HEK293 (cell line): ENCODE measurements around the gene RPL27.

ENCODE experiments used
- CTCF ChIA-PET: fragments of 350-600 bp; formaldehyde crosslinking; extraction: SDS; loops from one replicate; lab custom pipeline; 2021; ENCODE audit warnings: antibody characterized with exemption; lab: Yijun Ruan, JAX
- POLR2A ChIA-PET: fragments of 300-600 bp; formaldehyde crosslinking; extraction: SDS; loops from one replicate; lab custom pipeline; 2020; ENCODE audit warnings: antibody characterized with exemption, inconsistent platforms; lab: Yijun Ruan, JAX
- H3K27ac ChIP-seq: fragments of 200-500 bp; sonication (Bioruptor generic); 2 replicates; pipeline ENCODE4 v1.5.1; 2014; ENCODE audit warnings: low read depth, low read length, control low read depth, inconsistent platforms; ENCODE audit errors: extremely low read depth
- H3K36me3 ChIP-seq, 2 experiments: fragments of 200-500 bp in 1 of 2; sonication (Bioruptor generic) in 1 of 2; 1 replicate in 1 of 2; 2 replicates in 1 of 2; pipeline ENCODE4 v1.5.1; 2014 to 2017; ENCODE audit warnings: inconsistent platforms in 2 of 2, low read length in 2 of 2; ENCODE audit not compliant: control insufficient read depth in 2 of 2, insufficient read depth in 1 of 2
- H3K4me1 ChIP-seq: fragments of 200-500 bp; sonication (Bioruptor generic); 2 replicates; pipeline ENCODE4 v1.5.1; 2014; ENCODE audit warnings: mild to moderate bottlenecking, low read length, inconsistent platforms; ENCODE audit not compliant: control insufficient read depth, insufficient read depth
- H3K4me3 ChIP-seq: 2 replicates; pipeline ENCODE4 v1.5.1; 2011; ENCODE audit warnings: low read depth, mild to moderate bottlenecking, control low read depth, low read length, moderate library complexity
- H3K9me3 ChIP-seq: fragments of 200-500 bp; sonication (Bioruptor generic); 2 replicates; pipeline ENCODE4 v1.5.1; 2014; ENCODE audit warnings: low read depth, low read length, inconsistent platforms; ENCODE audit not compliant: control insufficient read depth, insufficient read depth
- BCL11A ChIP-seq: fragments of 450-650 bp; formaldehyde crosslinking; IDR thresholded peaks from 2 replicates; pipeline ENCODE4 v1.5.1; 2016; ENCODE audit warnings: low read depth, missing biosample characterization, missing genetic modification characterization
- GLIS1 ChIP-seq: fragments of 450-650 bp; formaldehyde crosslinking; IDR thresholded peaks from 2 replicates; pipeline ENCODE4 v1.5.1; 2016; ENCODE audit warnings: missing biosample characterization, missing genetic modification characterization
- YY1 ChIP-seq: fragments of 450-650 bp; formaldehyde crosslinking; IDR thresholded peaks from 2 replicates; pipeline ENCODE4 v1.5.1; 2018; ENCODE audit warnings: missing biosample characterization, missing genetic modification characterization
- ZBTB48 ChIP-seq: fragments of 450-650 bp; formaldehyde crosslinking; IDR thresholded peaks from 2 replicates; pipeline ENCODE4 v1.5.1; 2016; ENCODE audit warnings: missing biosample characterization, missing genetic modification characterization
- ZEB2 ChIP-seq: fragments of 450-650 bp; formaldehyde crosslinking; IDR thresholded peaks from 2 replicates; pipeline ENCODE4 v1.5.1; 2016; ENCODE audit warnings: missing biosample characterization, missing genetic modification characterization
- ZFHX2 ChIP-seq: fragments of 450-650 bp; formaldehyde crosslinking; conservative IDR thresholded peaks from 2 replicates; pipeline ENCODE4 v1.5.1; 2016; ENCODE audit warnings: missing biosample characterization, missing genetic modification characterization
- ZFP69B ChIP-seq: fragments of 450-650 bp; formaldehyde crosslinking; IDR thresholded peaks from 2 replicates; pipeline ENCODE4 v1.5.1; 2016; ENCODE audit warnings: missing biosample characterization, missing genetic modification characterization
- ZIC2 ChIP-seq: fragments of 450-650 bp; formaldehyde crosslinking; IDR thresholded peaks from 2 replicates; pipeline ENCODE4 v1.5.1; 2016; ENCODE audit warnings: missing biosample characterization, missing genetic modification characterization
- ZNF112 ChIP-seq: fragments of 450-650 bp; formaldehyde crosslinking; IDR thresholded peaks from 2 replicates; pipeline ENCODE4 v1.5.0; 2017; ENCODE audit warnings: missing biosample characterization, missing genetic modification characterization
- ZNF24 ChIP-seq: fragments of 450-650 bp; formaldehyde crosslinking; IDR thresholded peaks from 2 replicates; pipeline ENCODE4 v1.5.1; 2016; ENCODE audit warnings: missing biosample characterization, missing genetic modification characterization
- ZNF324 ChIP-seq: fragments of 450-650 bp; formaldehyde crosslinking; IDR thresholded peaks from 2 replicates; pipeline ENCODE4 v1.5.1; 2016; ENCODE audit warnings: missing biosample characterization, missing genetic modification characterization
- ZNF416 ChIP-seq: fragments of 450-650 bp; formaldehyde crosslinking; IDR thresholded peaks from 2 replicates; pipeline ENCODE4 v1.5.1; 2016; ENCODE audit warnings: missing biosample characterization, missing genetic modification characterization
- ZNF561 ChIP-seq: fragments of 450-650 bp; IDR thresholded peaks from 2 replicates; pipeline ENCODE4 v1.5.1; 2018; ENCODE audit warnings: missing biosample characterization, missing genetic modification characterization, borderline replicate concordance
- ZNF571 ChIP-seq: fragments of 450-650 bp; formaldehyde crosslinking; IDR thresholded peaks from 2 replicates; pipeline ENCODE4 v1.5.0; 2017; ENCODE audit warnings: missing biosample characterization, missing genetic modification characterization
- ZNF776 ChIP-seq: fragments of 450-650 bp; formaldehyde crosslinking; IDR thresholded peaks from 2 replicates; pipeline ENCODE4 v1.5.0; 2017; ENCODE audit warnings: missing biosample characterization, missing genetic modification characterization, borderline replicate concordance
- ZNF777 ChIP-seq: fragments of 450-650 bp; formaldehyde crosslinking; IDR thresholded peaks from 2 replicates; pipeline ENCODE4 v1.5.1; 2017; ENCODE audit warnings: missing biosample characterization, missing genetic modification characterization, borderline replicate concordance
- ZNF837 ChIP-seq: fragments of 450-650 bp; formaldehyde crosslinking; IDR thresholded peaks from 2 replicates; pipeline ENCODE4 v1.5.1; 2016; ENCODE audit warnings: missing biosample characterization, missing genetic modification characterization
- TF ChIP-seq, protein P1 (sequence below): fragments of 450-650 bp; formaldehyde crosslinking; IDR thresholded peaks from 2 replicates; pipeline ENCODE4 v1.5.1; 2016; ENCODE audit warnings: missing biosample characterization, missing genetic modification characterization
- TF ChIP-seq, protein P2 (sequence below): fragments of 450-650 bp; formaldehyde crosslinking; IDR thresholded peaks from 2 replicates; pipeline ENCODE4 v1.5.1; 2017; ENCODE audit warnings: missing biosample characterization, missing genetic modification characterization
- TF ChIP-seq, protein P3 (sequence below): fragments of 450-650 bp; formaldehyde crosslinking; conservative IDR thresholded peaks from 2 replicates; pipeline ENCODE4 v1.5.1; 2016; ENCODE audit warnings: low read depth, missing biosample characterization, missing genetic modification characterization
- TF ChIP-seq, protein P4 (sequence below): fragments of 450-650 bp; formaldehyde crosslinking; IDR thresholded peaks from 2 replicates; pipeline ENCODE4 v1.5.1; 2016; ENCODE audit warnings: missing biosample characterization, missing genetic modification characterization
- TF ChIP-seq, protein P5 (sequence below): fragments of 450-650 bp; formaldehyde crosslinking; IDR thresholded peaks from 2 replicates; pipeline ENCODE4 v1.5.1; 2016; ENCODE audit warnings: missing biosample characterization, missing genetic modification characterization

The RPL27 gene

DNA sequence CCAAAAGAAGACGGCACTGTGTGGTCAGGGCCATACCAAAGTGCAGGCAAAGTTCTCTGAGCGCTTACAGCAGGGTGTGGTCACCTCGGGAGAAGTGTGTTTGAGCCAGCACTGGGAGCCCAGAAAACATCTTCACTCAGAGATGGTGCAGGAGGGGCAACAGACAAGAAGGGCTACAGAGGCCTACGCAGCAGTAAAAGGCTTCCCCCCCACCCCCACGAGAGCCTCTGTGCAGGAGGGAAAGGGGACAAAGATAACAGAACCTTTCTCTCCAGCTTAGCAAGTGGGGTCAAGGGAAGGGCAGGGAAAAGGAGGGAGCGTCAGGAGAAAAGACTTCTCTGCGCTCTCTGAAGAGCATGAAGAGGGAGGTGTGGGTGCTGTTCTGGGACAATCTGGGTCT, 21.2 kb downstream of the RPL27 start (continued):
- TF ChIP-seq, protein P1, sequence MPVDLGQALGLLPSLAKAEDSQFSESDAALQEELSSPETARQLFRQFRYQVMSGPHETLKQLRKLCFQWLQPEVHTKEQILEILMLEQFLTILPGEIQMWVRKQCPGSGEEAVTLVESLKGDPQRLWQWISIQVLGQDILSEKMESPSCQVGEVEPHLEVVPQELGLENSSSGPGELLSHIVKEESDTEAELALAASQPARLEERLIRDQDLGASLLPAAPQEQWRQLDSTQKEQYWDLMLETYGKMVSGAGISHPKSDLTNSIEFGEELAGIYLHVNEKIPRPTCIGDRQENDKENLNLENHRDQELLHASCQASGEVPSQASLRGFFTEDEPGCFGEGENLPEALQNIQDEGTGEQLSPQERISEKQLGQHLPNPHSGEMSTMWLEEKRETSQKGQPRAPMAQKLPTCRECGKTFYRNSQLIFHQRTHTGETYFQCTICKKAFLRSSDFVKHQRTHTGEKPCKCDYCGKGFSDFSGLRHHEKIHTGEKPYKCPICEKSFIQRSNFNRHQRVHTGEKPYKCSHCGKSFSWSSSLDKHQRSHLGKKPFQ (tag by site-specific recombination) = no peak
- TF ChIP-seq GLIS1 (tag by site-specific recombination) (peak; percentile 28; the same call in 1 of the 2 replicates), ZNF571 (tag by site-specific recombination) (no peak), ZNF112 (tag by site-specific recombination) (no peak), ZEB2 (tag by site-specific recombination) (no peak), ZBTB48 (tag by site-specific recombination) (peak; percentile 15; the same call in 1 of the 2 replicates), ZNF837 (tag by site-specific recombination) (no peak)

DNA sequence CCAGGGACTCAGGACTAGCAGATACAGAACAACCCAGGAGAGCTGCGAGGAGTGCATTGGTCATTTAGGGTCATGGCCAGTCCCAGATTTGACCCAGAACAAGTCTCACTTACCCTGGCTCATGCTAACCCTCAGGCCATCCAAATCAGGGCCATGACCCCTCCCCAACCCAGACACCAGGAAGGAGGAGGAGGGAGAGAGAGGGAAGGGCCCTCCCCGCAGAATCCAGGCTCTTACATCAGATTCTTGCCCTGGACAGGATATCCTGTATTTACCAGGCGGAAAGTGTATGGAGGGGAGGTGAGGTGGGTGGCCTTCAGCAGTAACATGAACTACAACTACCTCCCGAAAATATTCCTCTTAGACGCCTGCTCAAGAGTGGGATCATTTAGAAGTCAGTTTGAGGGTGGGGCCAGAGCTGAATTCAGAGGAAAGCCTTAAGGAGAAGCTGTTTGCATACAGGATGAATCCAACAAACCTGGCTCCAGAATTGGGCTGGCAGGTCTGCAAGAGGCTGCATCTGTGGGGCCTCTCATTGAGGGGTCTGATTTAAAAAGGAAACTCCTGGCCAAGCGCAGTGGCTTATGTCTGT, 21.9 kb downstream of the RPL27 start:
- H3K27ac ChIP-seq = no peak overlapping the region
- no peak for TF ChIP-seq ZFHX2 (tag by site-specific recombination)
- no peak for TF ChIP-seq ZIC2
- TF ChIP-seq ZNF776 (tag by site-specific recombination) = no peak
- TF ChIP-seq, protein P2, sequence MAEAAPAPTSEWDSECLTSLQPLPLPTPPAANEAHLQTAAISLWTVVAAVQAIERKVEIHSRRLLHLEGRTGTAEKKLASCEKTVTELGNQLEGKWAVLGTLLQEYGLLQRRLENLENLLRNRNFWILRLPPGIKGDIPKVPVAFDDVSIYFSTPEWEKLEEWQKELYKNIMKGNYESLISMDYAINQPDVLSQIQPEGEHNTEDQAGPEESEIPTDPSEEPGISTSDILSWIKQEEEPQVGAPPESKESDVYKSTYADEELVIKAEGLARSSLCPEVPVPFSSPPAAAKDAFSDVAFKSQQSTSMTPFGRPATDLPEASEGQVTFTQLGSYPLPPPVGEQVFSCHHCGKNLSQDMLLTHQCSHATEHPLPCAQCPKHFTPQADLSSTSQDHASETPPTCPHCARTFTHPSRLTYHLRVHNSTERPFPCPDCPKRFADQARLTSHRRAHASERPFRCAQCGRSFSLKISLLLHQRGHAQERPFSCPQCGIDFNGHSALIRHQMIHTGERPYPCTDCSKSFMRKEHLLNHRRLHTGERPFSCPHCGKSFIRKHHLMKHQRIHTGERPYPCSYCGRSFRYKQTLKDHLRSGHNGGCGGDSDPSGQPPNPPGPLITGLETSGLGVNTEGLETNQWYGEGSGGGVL (tag by site-specific recombination) = peak; percentile 51; the same call in 1 of the 2 replicates
- TF ChIP-seq YY1 (tag by site-specific recombination) = no peak
- peaks cover 12% of the 10 kb centered on the region for H3K4me1 ChIP-seq
- peaks cover 0 to 32% of the 10 kb centered on the region in 2 experiments; a peak in 2 of 3 replicates for H3K36me3 ChIP-seq
- ChIA-PET POLR2A (interaction anchor here (0.5 to 3.0 kb wide), 4 partner anchors 8 to 511 kb away, joined by 3 to 36 read pairs (median 10); partner anchors contain the start of gene RPL27), CTCF (interaction anchor here (1.3 kb wide), 1 partner anchor 14 kb away, joined by 3 read pairs; no protein-coding TSS in a partner anchor)
- H3K4me3 ChIP-seq = no peak overlapping the region
- no peaks in the 10 kb centered on the region for H3K9me3 ChIP-seq

DNA sequence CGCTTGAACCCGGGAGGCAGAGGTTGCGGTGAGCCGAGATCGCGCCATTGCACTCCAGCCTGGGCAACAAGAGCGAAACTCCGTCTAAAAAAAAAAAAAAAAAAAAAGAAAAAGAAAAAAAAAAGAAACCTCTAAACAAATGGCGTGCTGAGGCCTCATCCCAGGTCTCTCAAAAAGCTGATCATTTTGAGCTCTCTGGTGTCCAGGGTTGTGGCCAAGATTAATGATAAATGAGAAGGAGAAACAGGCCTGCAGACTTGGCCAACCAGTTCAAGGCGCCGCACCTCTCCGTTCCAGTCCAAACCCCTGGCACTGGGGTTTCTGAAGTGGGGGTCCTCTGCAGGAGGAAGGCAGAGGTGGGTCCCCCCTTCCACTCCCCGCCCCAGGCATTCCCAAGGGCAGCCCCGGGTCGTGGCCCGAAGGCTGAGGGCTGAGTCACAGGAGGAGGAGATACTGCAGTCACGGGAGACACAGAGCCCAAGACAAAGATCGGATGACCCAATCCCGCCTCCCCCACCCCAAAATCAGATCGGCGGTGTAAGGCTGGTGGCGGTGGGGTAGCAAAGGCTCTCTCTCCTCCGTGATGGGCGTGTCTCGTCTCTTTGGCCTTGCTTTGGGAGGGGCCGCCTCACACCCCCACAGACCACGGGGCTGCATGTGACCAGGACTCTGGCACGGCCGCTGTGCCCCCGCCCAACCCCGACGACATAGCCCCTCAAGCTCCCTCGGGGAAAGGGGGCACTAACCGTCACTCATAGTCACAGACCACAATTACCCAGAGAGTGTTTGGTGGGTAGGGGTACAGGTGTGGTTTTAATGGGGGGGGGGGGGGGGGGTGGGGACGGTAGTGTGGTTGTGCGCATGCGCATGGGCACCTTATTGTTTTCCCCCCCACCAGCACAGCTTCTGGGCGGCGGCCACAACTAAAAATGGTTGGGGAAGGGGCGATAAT, 22.8 kb downstream of the RPL27 start:
- peak overlapping the region; percentile 76 for H3K27ac ChIP-seq
- peaks cover 12% of the 10 kb centered on the region for H3K4me1 ChIP-seq
- POLR2A ChIA-PET = interaction anchor here (0.5 to 3.0 kb wide), 10 partner anchors 9 to 510 kb away, joined by 3 to 36 read pairs (median 5); partner anchors contain the start of gene RPL27
- CTCF ChIA-PET = interaction anchor here (0.9 to 1.3 kb wide), 2 partner anchors 15 to 16 kb away, joined by 3 to 4 read pairs; no protein-coding TSS in a partner anchor
- no peaks in the 10 kb centered on the region for H3K9me3 ChIP-seq
- peak overlapping the region; percentile 96 for H3K4me3 ChIP-seq
- H3K36me3 ChIP-seq = peaks cover 0 to 22% of the 10 kb centered on the region in 2 experiments; a peak in 2 of 3 replicates
- TF ChIP-seq, protein P3, sequence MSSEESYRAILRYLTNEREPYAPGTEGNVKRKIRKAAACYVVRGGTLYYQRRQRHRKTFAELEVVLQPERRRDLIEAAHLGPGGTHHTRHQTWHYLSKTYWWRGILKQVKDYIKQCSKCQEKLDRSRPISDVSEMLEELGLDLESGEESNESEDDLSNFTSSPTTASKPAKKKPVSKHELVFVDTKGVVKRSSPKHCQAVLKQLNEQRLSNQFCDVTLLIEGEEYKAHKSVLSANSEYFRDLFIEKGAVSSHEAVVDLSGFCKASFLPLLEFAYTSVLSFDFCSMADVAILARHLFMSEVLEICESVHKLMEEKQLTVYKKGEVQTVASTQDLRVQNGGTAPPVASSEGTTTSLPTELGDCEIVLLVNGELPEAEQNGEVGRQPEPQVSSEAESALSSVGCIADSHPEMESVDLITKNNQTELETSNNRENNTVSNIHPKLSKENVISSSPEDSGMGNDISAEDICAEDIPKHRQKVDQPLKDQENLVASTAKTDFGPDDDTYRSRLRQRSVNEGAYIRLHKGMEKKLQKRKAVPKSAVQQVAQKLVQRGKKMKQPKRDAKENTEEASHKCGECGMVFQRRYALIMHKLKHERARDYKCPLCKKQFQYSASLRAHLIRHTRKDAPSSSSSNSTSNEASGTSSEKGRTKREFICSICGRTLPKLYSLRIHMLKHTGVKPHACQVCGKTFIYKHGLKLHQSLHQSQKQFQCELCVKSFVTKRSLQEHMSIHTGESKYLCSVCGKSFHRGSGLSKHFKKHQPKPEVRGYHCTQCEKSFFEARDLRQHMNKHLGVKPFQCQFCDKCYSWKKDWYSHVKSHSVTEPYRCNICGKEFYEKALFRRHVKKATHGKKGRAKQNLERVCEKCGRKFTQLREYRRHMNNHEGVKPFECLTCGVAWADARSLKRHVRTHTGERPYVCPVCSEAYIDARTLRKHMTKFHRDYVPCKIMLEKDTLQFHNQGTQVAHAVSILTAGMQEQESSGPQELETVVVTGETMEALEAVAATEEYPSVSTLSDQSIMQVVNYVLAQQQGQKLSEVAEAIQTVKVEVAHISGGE = 0 out of 2 replicates have a peak, but pooled peaks have one; percentile 7
- TF ChIP-seq ZNF416 = no peak
- TF ChIP-seq BCL11A = 0 out of 2 replicates have a peak, but pooled peaks have one; percentile 13
- TF ChIP-seq, protein P4, sequence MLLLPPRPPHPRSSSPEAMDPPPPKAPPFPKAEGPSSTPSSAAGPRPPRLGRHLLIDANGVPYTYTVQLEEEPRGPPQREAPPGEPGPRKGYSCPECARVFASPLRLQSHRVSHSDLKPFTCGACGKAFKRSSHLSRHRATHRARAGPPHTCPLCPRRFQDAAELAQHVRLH (tag by site-specific recombination) = 0 out of 2 replicates have a peak, but pooled peaks have one; percentile 28
- no peak for TF ChIP-seq ZNF24 (tag by site-specific recombination)
- TF ChIP-seq ZNF561 (tag by site-specific recombination) = 0 out of 2 replicates have a peak, but pooled peaks have one; percentile 23
- TF ChIP-seq ZNF324 (tag by site-specific recombination) = no peak
- peak; percentile 74; the same call in 1 of the 2 replicates for TF ChIP-seq ZFP69B (tag by site-specific recombination)
- no peak; the same call in 1 of the 2 replicates for TF ChIP-seq ZNF777 (tag by site-specific recombination)
- TF ChIP-seq, protein P5, sequence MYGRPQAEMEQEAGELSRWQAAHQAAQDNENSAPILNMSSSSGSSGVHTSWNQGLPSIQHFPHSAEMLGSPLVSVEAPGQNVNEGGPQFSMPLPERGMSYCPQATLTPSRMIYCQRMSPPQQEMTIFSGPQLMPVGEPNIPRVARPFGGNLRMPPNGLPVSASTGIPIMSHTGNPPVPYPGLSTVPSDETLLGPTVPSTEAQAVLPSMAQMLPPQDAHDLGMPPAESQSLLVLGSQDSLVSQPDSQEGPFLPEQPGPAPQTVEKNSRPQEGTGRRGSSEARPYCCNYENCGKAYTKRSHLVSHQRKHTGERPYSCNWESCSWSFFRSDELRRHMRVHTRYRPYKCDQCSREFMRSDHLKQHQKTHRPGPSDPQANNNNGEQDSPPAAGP (tag by site-specific recombination) = peak; percentile 82
